Caco-2 (cell line): ENCODE data around the gene GOLGA8B. TPM values are rescaled to one million over a fixed set of nuclear protein-coding genes. Genes with fewer than 3 reads are reported as not detected.
"Not testable (repeated sequence)": the region's sequence is repeated elsewhere in the genome, so short reads cannot be mapped to it uniquely, and the experiment has no call there.

Experiments
- BruUV-seq: library from RNA; stranded (reverse); fragments of 400-500 nt; replicated peaks from 2 replicates; lab custom pipeline; 2021; lab: Mats Ljungman, UMichigan
- CTCF ChIA-PET: fragments of 300-600 bp; sonication (Branson Sonifier 250); formaldehyde crosslinking; loops from one replicate; lab custom pipeline; 2022; ENCODE audit warnings: antibody characterized with exemption; lab: Charles Lee
- POLR2A ChIA-PET: fragments of 300-600 bp; sonication (Branson Sonifier 250); formaldehyde crosslinking; loops from one replicate; lab custom pipeline; 2022; ENCODE audit warnings: antibody characterized with exemption; lab: Charles Lee
- DNase-seq, 2 experiments: peaks; one replicate each; pipeline versions ENCODE4 v3.0.0 to v3.0.0-alpha.2; 2020 to 2022
- H3K27me3 ChIP-seq: replicated peaks from 2 replicates; pipeline ENCODE4 v1.6.0; 2011; ENCODE audit warnings: low read length; ENCODE audit not compliant: control insufficient read depth, insufficient read depth
- H3K36me3 ChIP-seq: 2 replicates; pipeline ENCODE4 v1.5.1; 2011; ENCODE audit warnings: low read length; ENCODE audit not compliant: control insufficient read depth, insufficient read depth
- H3K4me1 ChIP-seq: fragments of 250-450 bp; sonication (Bioruptor Pico); 2 replicates; pipeline ENCODE4 v1.5.1; 2020; ENCODE audit warnings: mild to moderate bottlenecking
- H3K4me3 ChIP-seq: 2 replicates; pipeline ENCODE4 v1.5.1; 2011; ENCODE audit warnings: low read depth, mild to moderate bottlenecking, control low read depth, low read length
- H3K9me3 ChIP-seq: fragments of 250-450 bp; sonication (Bioruptor Pico); 2 replicates; pipeline ENCODE4 v1.5.1; 2020; ENCODE audit warnings: mild to moderate bottlenecking, moderate library complexity
- H3K27ac Mint-ChIP-seq: one replicate; pipeline ENCODE4 v1.8.0; 2022; ENCODE audit warnings: mixed read lengths; ENCODE audit not compliant: unreplicated experiment
- H3K27me3 Mint-ChIP-seq: one replicate; pipeline ENCODE4 v1.8.0; 2022; ENCODE audit warnings: mixed read lengths; ENCODE audit not compliant: insufficient read depth, unreplicated experiment
- H3K36me3 Mint-ChIP-seq: one replicate; pipeline ENCODE4 v1.8.0; 2022; ENCODE audit warnings: mild to moderate bottlenecking, mixed read lengths; ENCODE audit not compliant: insufficient read depth, unreplicated experiment
- H3K4me1 Mint-ChIP-seq: one replicate; pipeline ENCODE4 v1.8.0; 2022; ENCODE audit warnings: low read depth, mixed read lengths; ENCODE audit not compliant: unreplicated experiment
- H3K4me3 Mint-ChIP-seq: one replicate; pipeline ENCODE4 v1.8.0; 2022; ENCODE audit warnings: mild to moderate bottlenecking, moderate library complexity, mixed read lengths; ENCODE audit not compliant: unreplicated experiment
- H3K9me3 Mint-ChIP-seq: one replicate; pipeline ENCODE4 v1.8.0; 2022; ENCODE audit warnings: mixed read lengths; ENCODE audit not compliant: unreplicated experiment
- CTCF ChIP-seq, 2 experiments: fragments of 200-600 bp in 1 of 2; IDR thresholded peaks; 1 replicate in 1 of 2; 2 replicates in 1 of 2; pipeline versions ENCODE4 v1.5.1 to v1.8.0; 2011 to 2022; ENCODE audit warnings: antibody characterized with exemption in 1 of 2, control low read depth in 1 of 2, inconsistent platforms in 1 of 2, low read depth in 1 of 2, low read length in 1 of 2, mild to moderate bottlenecking in 1 of 2, moderate library complexity in 1 of 2; ENCODE audit not compliant: insufficient read depth in 1 of 2, severe bottlenecking in 1 of 2, unreplicated experiment in 1 of 2
- intact Hi-C: fragments of 100-400 bp; cut with micrococcal nuclease; formaldehyde crosslinking; loops from one replicate; pipeline ENCODE4 v1.10.0; 2022; ENCODE audit not compliant: unreplicated experiment
- total RNA-seq: library from RNA; stranded (reverse); gene quantifications from 2 replicates; pipeline ENCODE4 v1.2.3, GENCODE V29; 2022

GOLGA8B gene
- total RNA-seq, 1 experiment from 2014 or later: 52.3 TPM

- H3K4me1 Mint-ChIP-seq: no peaks in the 10 kb centered on the region
- ChIA-PET POLR2A (no interaction called here), CTCF (no interaction called here)
- peaks cover 4% of the 10 kb centered on the region; the same call in 1 of the 2 replicates for H3K4me1 ChIP-seq
- no peaks in the 10 kb centered on the region for H3K36me3 ChIP-seq
- no peak overlapping the region for H3K27ac Mint-ChIP-seq
- no peaks in the 10 kb centered on the region; the same call in 1 of the 2 replicates for H3K27me3 ChIP-seq
- H3K4me3 Mint-ChIP-seq: peak overlapping the region; percentile 11
- no peak for TF ChIP-seq CTCF (IDR thresholded peaks at IDR 0.05; ENCODE audit: insufficient read depth in 1 of 2, low read depth in 1 of 2, low read length in 1 of 2, severe bottlenecking in 1 of 2, unreplicated experiment in 1 of 2)
- no peaks in the 10 kb centered on the region for H3K9me3 ChIP-seq
- peaks cover 6% of the 10 kb centered on the region for H3K36me3 Mint-ChIP-seq
- intact Hi-C loops: no loop called here
- H3K9me3 Mint-ChIP-seq: no peaks in the 10 kb centered on the region
- no TSS peak for BruUV-seq
- peaks cover 5% of the 10 kb centered on the region for H3K27me3 Mint-ChIP-seq
- no peak for DNase-seq
- H3K4me3 ChIP-seq: no peak overlapping the region
These were observed 2.4 kb downstream of the GOLGA8B start for GRCh38 chr15:34581043-34581365.

- H3K4me3 ChIP-seq, H3K36me3 ChIP-seq, H3K27ac Mint-ChIP-seq, H3K4me1 ChIP-seq, H3K9me3 ChIP-seq, H3K27me3 Mint-ChIP-seq, DNase-seq, H3K4me3 Mint-ChIP-seq, CTCF ChIA-PET, H3K27me3 ChIP-seq, H3K4me1 Mint-ChIP-seq, H3K9me3 Mint-ChIP-seq, intact Hi-C loops, H3K36me3 Mint-ChIP-seq, POLR2A ChIA-PET, BruUV-seq: not testable (repeated sequence)
These were observed 3.0 kb downstream of the GOLGA8B start for GRCh38 chr15:34580251-34581042.

GRCh38 chr15:34578283-34578674, 5.2 kb downstream of the GOLGA8B start:
- intact Hi-C loops: no loop called here
- DNase-seq: no peak
- TF ChIP-seq CTCF (IDR thresholded peaks at IDR 0.05; ENCODE audit: insufficient read depth in 1 of 2, low read depth in 1 of 2, low read length in 1 of 2, severe bottlenecking in 1 of 2, unreplicated experiment in 1 of 2): no peak
- CTCF ChIA-PET: no interaction called here
- no peaks in the 10 kb centered on the region for H3K27me3 ChIP-seq
- no peaks in the 10 kb centered on the region for H3K27me3 Mint-ChIP-seq
- POLR2A ChIA-PET: no interaction called here
- no peaks in the 10 kb centered on the region for H3K9me3 ChIP-seq
- no peaks in the 10 kb centered on the region for H3K9me3 Mint-ChIP-seq
- no peak overlapping the region for H3K4me3 Mint-ChIP-seq
- no peak overlapping the region for H3K4me3 ChIP-seq
- no peaks in the 10 kb centered on the region for H3K4me1 ChIP-seq
- H3K4me1 Mint-ChIP-seq: no peaks in the 10 kb centered on the region
- H3K36me3 ChIP-seq: no peaks in the 10 kb centered on the region
- H3K36me3 Mint-ChIP-seq: peaks cover 6% of the 10 kb centered on the region
- no TSS peak for BruUV-seq
- H3K27ac Mint-ChIP-seq: no peak overlapping the region

GRCh38 chr15:34577658-34578282, 5.7 kb downstream of the GOLGA8B start:
- H3K4me1 ChIP-seq, H3K27me3 Mint-ChIP-seq, BruUV-seq, H3K36me3 ChIP-seq, H3K9me3 Mint-ChIP-seq, intact Hi-C loops, CTCF ChIA-PET, H3K27ac Mint-ChIP-seq, H3K9me3 ChIP-seq, H3K4me1 Mint-ChIP-seq, H3K4me3 ChIP-seq, H3K36me3 Mint-ChIP-seq, H3K4me3 Mint-ChIP-seq, POLR2A ChIA-PET, H3K27me3 ChIP-seq, DNase-seq: not testable (repeated sequence)

GRCh38 chr15:34575035-34575434, 8.4 kb downstream of the GOLGA8B start:
- H3K36me3 ChIP-seq, H3K36me3 Mint-ChIP-seq, H3K4me1 Mint-ChIP-seq, POLR2A ChIA-PET, intact Hi-C loops, H3K4me3 Mint-ChIP-seq, BruUV-seq, CTCF ChIA-PET, H3K9me3 ChIP-seq, H3K4me3 ChIP-seq, H3K9me3 Mint-ChIP-seq, DNase-seq, H3K27me3 ChIP-seq, H3K4me1 ChIP-seq, H3K27ac Mint-ChIP-seq, H3K27me3 Mint-ChIP-seq: not testable (repeated sequence)
